Ectodermal cell (in vitro differentiated cells): ENCODE data around the gene PLPP4.

Source experiments
- H3K27ac ChIP-seq: 2 replicates; pipeline ENCODE4 v1.7.0; 2013; ENCODE audit warnings: mild to moderate bottlenecking, low read depth, low read length; ENCODE audit not compliant: insufficient read depth, poor library complexity, severe bottlenecking
- H3K27me3 ChIP-seq: 2 replicates; pipeline ENCODE4 v1.7.0; 2013; ENCODE audit warnings: mild to moderate bottlenecking, low read length; ENCODE audit not compliant: insufficient read depth, control insufficient read depth, poor library complexity, severe bottlenecking
- H3K36me3 ChIP-seq: one replicate; pipeline ENCODE4 v1.7.0; 2013; ENCODE audit warnings: low read length; ENCODE audit not compliant: control insufficient read depth, insufficient read depth
- H3K4me1 ChIP-seq: one replicate; pipeline ENCODE4 v1.7.0; 2013; ENCODE audit warnings: low read length; ENCODE audit not compliant: control insufficient read depth, insufficient read depth
- H3K4me3 ChIP-seq: 2 replicates; pipeline ENCODE4 v1.7.0; 2013; ENCODE audit warnings: low read depth, low read length, control low read depth; ENCODE audit not compliant: insufficient read depth
- H3K9me3 ChIP-seq: 2 replicates; pipeline ENCODE4 v1.7.0; 2013; ENCODE audit warnings: mild to moderate bottlenecking, low read length, moderate library complexity; ENCODE audit not compliant: control insufficient read depth
- WGBS, 2 experiments: methylation state at CpG; one replicate each; pipeline ENCODE4 v1.1.7; 2013; ENCODE audit warnings: missing lambda C conversion rate in 2 of 2; 5-methylcytosine and 5-hydroxymethylcytosine counted together

Gene PLPP4

GRCh38 chr10:120557311-120557710 is 100.3 kb downstream of the PLPP4 start:
- peaks cover 21% of the 10 kb centered on the region for H3K4me1 ChIP-seq
- WGBS, 2 experiments = 58 to 75% methylated on average over 4 of the region's 4 CpGs
- H3K9me3 ChIP-seq = no peaks in the 10 kb centered on the region
- no peak overlapping the region for H3K27ac ChIP-seq
- no peaks in the 10 kb centered on the region for H3K36me3 ChIP-seq
- peaks cover 7% of the 10 kb centered on the region for H3K27me3 ChIP-seq
- no peak overlapping the region for H3K4me3 ChIP-seq

- H3K27me3 ChIP-seq = peaks cover 7% of the 10 kb centered on the region
- peaks cover 21% of the 10 kb centered on the region for H3K4me1 ChIP-seq
- H3K27ac ChIP-seq = no peak overlapping the region
- WGBS, 2 experiments = 88 to 90% methylated on average over 11 of the region's 11 CpGs
- H3K36me3 ChIP-seq = no peaks in the 10 kb centered on the region
- no peak overlapping the region for H3K4me3 ChIP-seq
- no peaks in the 10 kb centered on the region for H3K9me3 ChIP-seq
These were observed 102.8 kb downstream of the PLPP4 start for GRCh38 chr10:120559800-120560199.

- no peaks in the 10 kb centered on the region for H3K9me3 ChIP-seq
- H3K27me3 ChIP-seq = no peaks in the 10 kb centered on the region
- H3K36me3 ChIP-seq = no peaks in the 10 kb centered on the region
- no peak overlapping the region for H3K27ac ChIP-seq
- H3K4me1 ChIP-seq = no peaks in the 10 kb centered on the region
- WGBS, 2 experiments = 94 to 96% methylated on average over 7 to 8 of the region's 9 CpGs
- no peak overlapping the region for H3K4me3 ChIP-seq
These were observed 105.9 kb downstream of the PLPP4 start for GRCh38 chr10:120562956-120563355.

GRCh38 chr10:120570418-120570817 is 113.4 kb downstream of the PLPP4 start:
- no peaks in the 10 kb centered on the region for H3K27me3 ChIP-seq
- 91 to 96% methylated on average over 2 of the region's 2 CpGs for WGBS, 2 experiments

GRCh38 chr10:120571266-120571665 is 114.2 kb downstream of the PLPP4 start:
- Histone ChIP-seq H3K27ac (no peak overlapping the region), H3K36me3 (no peaks in the 10 kb centered on the region), H3K4me3 (no peak overlapping the region), H3K4me1 (no peaks in the 10 kb centered on the region), H3K27me3 (no peaks in the 10 kb centered on the region), H3K9me3 (no peaks in the 10 kb centered on the region)

More at GRCh38 chr10:120570418-120570817, 113.4 kb downstream of the PLPP4 start:
- H3K4me3 ChIP-seq = no peak overlapping the region
- H3K36me3 ChIP-seq = no peaks in the 10 kb centered on the region
- H3K4me1 ChIP-seq = no peaks in the 10 kb centered on the region
- H3K27ac ChIP-seq = no peak overlapping the region
- H3K9me3 ChIP-seq = no peaks in the 10 kb centered on the region

GRCh38 chr10:120572307-120572706 is 115.3 kb downstream of the PLPP4 start:
- 92 to 100% methylated on average over 1 of the region's 1 CpG for WGBS, 2 experiments
- Histone ChIP-seq H3K36me3 (no peaks in the 10 kb centered on the region), H3K27me3 (no peaks in the 10 kb centered on the region), H3K9me3 (no peaks in the 10 kb centered on the region), H3K4me1 (no peaks in the 10 kb centered on the region), H3K27ac (no peak overlapping the region), H3K4me3 (no peak overlapping the region)

- no peak overlapping the region for H3K27ac ChIP-seq
- no peaks in the 10 kb centered on the region for H3K27me3 ChIP-seq
- WGBS, 2 experiments = 94 to 100% methylated on average over 2 of the region's 2 CpGs
- no peaks in the 10 kb centered on the region for H3K4me1 ChIP-seq
- H3K36me3 ChIP-seq = no peaks in the 10 kb centered on the region
- H3K4me3 ChIP-seq = no peak overlapping the region
- H3K9me3 ChIP-seq = no peaks in the 10 kb centered on the region
These were observed 116.3 kb downstream of the PLPP4 start for GRCh38 chr10:120573355-120573754.

- H3K4me3 ChIP-seq = no peak overlapping the region
- no peaks in the 10 kb centered on the region for H3K27me3 ChIP-seq
- peaks cover 4% of the 10 kb centered on the region for H3K4me1 ChIP-seq
- 92% methylated on average over 13 of the region's 13 CpGs for WGBS, 2 experiments
- no peak overlapping the region for H3K27ac ChIP-seq
- no peaks in the 10 kb centered on the region for H3K9me3 ChIP-seq
- no peaks in the 10 kb centered on the region for H3K36me3 ChIP-seq
These were observed 118.0 kb downstream of the PLPP4 start for GRCh38 chr10:120574981-120575380.

- Histone ChIP-seq H3K27me3 (no peaks in the 10 kb centered on the region), H3K9me3 (no peaks in the 10 kb centered on the region), H3K36me3 (no peaks in the 10 kb centered on the region), H3K27ac (no peak overlapping the region), H3K4me1 (peaks cover 4% of the 10 kb centered on the region), H3K4me3 (no peak overlapping the region)
- 95 to 98% methylated on average over 3 of the region's 3 CpGs for WGBS, 2 experiments
These were observed 118.4 kb downstream of the PLPP4 start for GRCh38 chr10:120575411-120575810.

GRCh38 chr10:120578134-120578533 is 121.1 kb downstream of the PLPP4 start:
- Histone ChIP-seq H3K9me3 (no peaks in the 10 kb centered on the region), H3K4me3 (no peak overlapping the region), H3K36me3 (no peaks in the 10 kb centered on the region), H3K4me1 (peaks cover 4% of the 10 kb centered on the region), H3K27me3 (no peaks in the 10 kb centered on the region), H3K27ac (no peak overlapping the region)
- 96 to 100% methylated on average over 1 to 2 of the region's 2 CpGs for WGBS, 2 experiments

GRCh38 chr10:120578890-120579289 is 121.9 kb downstream of the PLPP4 start:
- no peaks in the 10 kb centered on the region for H3K27me3 ChIP-seq
- H3K36me3 ChIP-seq = no peaks in the 10 kb centered on the region
- WGBS, 2 experiments = 93 to 95% methylated on average over 4 of the region's 4 CpGs
- H3K4me3 ChIP-seq = no peak overlapping the region
- no peak overlapping the region for H3K27ac ChIP-seq
- no peaks in the 10 kb centered on the region for H3K9me3 ChIP-seq
- peaks cover 4% of the 10 kb centered on the region for H3K4me1 ChIP-seq
